OCI-LY3 (cell line): ENCODE results near the gene CPEB1.

ENCODE experiments used
- EZH2phosphoT487 ChIP-seq: fragments of 200-600 bp; shearing (Covaris generic); IDR thresholded peaks from 2 replicates; pipeline ENCODE4 v1.6.1; 2018; ENCODE audit warnings: antibody characterized with exemption, mixed run types, low read depth
- TF ChIP-seq, protein P1 (sequence below): fragments of 200-600, 300-600 bp; sonication (generic); IDR thresholded peaks from 2 replicates; pipeline ENCODE4 v1.5.1; 2014; ENCODE audit warnings: antibody characterized with exemption, low read length, low read depth

DNA sequence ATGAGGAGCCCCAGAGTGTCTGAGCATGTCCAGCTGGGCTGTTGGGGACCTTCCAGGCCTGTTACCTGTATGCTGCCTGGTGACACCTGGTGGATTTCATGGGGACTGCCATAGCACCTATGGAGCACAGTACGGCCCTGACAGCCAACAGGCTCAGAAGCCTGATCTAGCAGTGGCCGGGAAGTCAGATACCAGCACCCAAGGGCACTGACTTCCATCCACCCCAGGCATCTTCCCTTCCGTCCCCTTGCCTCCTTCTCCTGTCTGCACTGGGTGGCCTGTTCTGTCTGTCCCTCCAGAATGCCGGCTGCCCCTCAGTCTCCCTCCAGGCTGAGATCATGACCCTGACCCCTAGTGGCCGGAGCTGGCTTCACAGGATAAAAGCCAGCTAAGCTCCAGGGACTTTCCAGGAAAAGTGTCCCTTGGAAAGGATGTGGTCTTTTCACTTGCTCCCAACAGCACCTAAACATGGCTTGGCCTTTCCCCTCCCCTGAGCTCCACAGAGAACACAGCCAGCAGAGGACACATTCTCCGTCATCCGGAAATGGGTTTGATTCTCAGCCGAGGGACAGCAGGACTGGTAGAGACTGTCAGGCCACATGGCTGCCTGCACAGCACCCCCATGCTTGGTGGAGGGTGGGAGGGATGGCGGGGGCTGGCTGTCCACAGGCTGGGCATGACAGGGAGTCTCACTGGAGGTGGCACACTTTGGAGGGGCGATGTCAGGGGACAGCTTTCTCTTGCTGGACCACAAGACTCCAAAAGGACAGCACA, 116.4 kb downstream of the CPEB1 start:
- TF ChIP-seq, protein P1, sequence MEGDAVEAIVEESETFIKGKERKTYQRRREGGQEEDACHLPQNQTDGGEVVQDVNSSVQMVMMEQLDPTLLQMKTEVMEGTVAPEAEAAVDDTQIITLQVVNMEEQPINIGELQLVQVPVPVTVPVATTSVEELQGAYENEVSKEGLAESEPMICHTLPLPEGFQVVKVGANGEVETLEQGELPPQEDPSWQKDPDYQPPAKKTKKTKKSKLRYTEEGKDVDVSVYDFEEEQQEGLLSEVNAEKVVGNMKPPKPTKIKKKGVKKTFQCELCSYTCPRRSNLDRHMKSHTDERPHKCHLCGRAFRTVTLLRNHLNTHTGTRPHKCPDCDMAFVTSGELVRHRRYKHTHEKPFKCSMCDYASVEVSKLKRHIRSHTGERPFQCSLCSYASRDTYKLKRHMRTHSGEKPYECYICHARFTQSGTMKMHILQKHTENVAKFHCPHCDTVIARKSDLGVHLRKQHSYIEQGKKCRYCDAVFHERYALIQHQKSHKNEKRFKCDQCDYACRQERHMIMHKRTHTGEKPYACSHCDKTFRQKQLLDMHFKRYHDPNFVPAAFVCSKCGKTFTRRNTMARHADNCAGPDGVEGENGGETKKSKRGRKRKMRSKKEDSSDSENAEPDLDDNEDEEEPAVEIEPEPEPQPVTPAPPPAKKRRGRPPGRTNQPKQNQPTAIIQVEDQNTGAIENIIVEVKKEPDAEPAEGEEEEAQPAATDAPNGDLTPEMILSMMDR = peak; percentile 85
- TF ChIP-seq EZH2phosphoT487 = no peak
